Activated effector memory CD4-positive, alpha-beta T cell treated with anti-CD3 and anti-CD28 coated beads, Interleukin-2, amount 50 U/mL, for 16 hours (primary cell): ENCODE data around the gene GARNL3.

Source experiments
- DNase-seq: peaks from one replicate; pipeline ENCODE4 v3.0.0-alpha.2; 2020

GARNL3 gene

GRCh38 chr9:127316586-127317323 is 52.2 kb downstream of the GARNL3 start:
- no peak for DNase-seq

GRCh38 chr9:127318651-127319167 is 54.1 kb downstream of the GARNL3 start:
- DNase-seq = no peak

- DNase-seq = no peak
These were observed 55.0 kb downstream of the GARNL3 start for GRCh38 chr9:127319366-127320114.

- DNase-seq = no peak
These were observed 55.5 kb downstream of the GARNL3 start for GRCh38 chr9:127320115-127320378.

- no peak for DNase-seq
These were observed 58.8 kb downstream of the GARNL3 start for GRCh38 chr9:127323393-127323792.

GRCh38 chr9:127330501-127330900 is 65.9 kb downstream of the GARNL3 start:
- DNase-seq = no peak

- DNase-seq = no peak
These were observed 68.9 kb downstream of the GARNL3 start for GRCh38 chr9:127333221-127334064.

- no peak for DNase-seq
These were observed 70.2 kb downstream of the GARNL3 start for GRCh38 chr9:127334725-127335124.

- no peak for DNase-seq
These were observed 71.5 kb downstream of the GARNL3 start for GRCh38 chr9:127336086-127336485.

GRCh38 chr9:127336506-127337352 is 72.2 kb downstream of the GARNL3 start:
- DNase-seq = no peak

GRCh38 chr9:127340721-127341120 is 76.1 kb downstream of the GARNL3 start:
- DNase-seq = no peak

- DNase-seq = no peak
These were observed 76.6 kb downstream of the GARNL3 start for GRCh38 chr9:127341152-127341551.

- no peak for DNase-seq
These were observed 79.9 kb downstream of the GARNL3 start for GRCh38 chr9:127344368-127345000.

GRCh38 chr9:127345566-127345965 is 81.0 kb downstream of the GARNL3 start:
- DNase-seq = no peak

GRCh38 chr9:127346584-127346983 is 82.0 kb downstream of the GARNL3 start:
- no peak for DNase-seq

GRCh38 chr9:127347831-127348776 is 83.5 kb downstream of the GARNL3 start:
- DNase-seq = no peak

- no peak for DNase-seq
These were observed 85.0 kb downstream of the GARNL3 start for GRCh38 chr9:127349483-127350113.

GRCh38 chr9:127351182-127352166 is 86.9 kb downstream of the GARNL3 start:
- no peak for DNase-seq

- DNase-seq = no peak
These were observed 89.3 kb downstream of the GARNL3 start for GRCh38 chr9:127353882-127354281.
